IMR-90 (cell line): ENCODE results near the gene NCKAP5. TPM values are rescaled to one million over a fixed set of nuclear protein-coding genes. Genes with fewer than 3 reads are reported as not detected.

Source experiments
- ATAC-seq: fragments of 200-7000 bp; cut with Tn5 transposase; 2 replicates; pipeline ENCODE4 v1.9.1; 2020; ENCODE audit warnings: low read depth, mild to moderate bottlenecking, moderate library complexity
- BruUV-seq: library from RNA; stranded (reverse); fragments of 400-500 nt; replicated peaks from 2 replicates; lab custom pipeline; 2021; lab: Mats Ljungman, UMichigan
- CTCF ChIA-PET: fragments of 300-600 bp; formaldehyde crosslinking; extraction: SDS; loops from one replicate; lab custom pipeline; 2021; ENCODE audit warnings: antibody characterized with exemption; lab: Yijun Ruan, JAX
- POLR2A ChIA-PET: fragments of 300-600 bp; sonication (Branson Sonifier 250); formaldehyde crosslinking; loops from one replicate; lab custom pipeline; 2022; ENCODE audit warnings: antibody characterized with exemption; ENCODE audit not compliant: unreplicated experiment; lab: Charles Lee
- DNase-seq: peaks from one replicate; pipeline ENCODE4 v3.0.0; 2013
- H2AFZ ChIP-seq: replicated peaks from 2 replicates; pipeline ENCODE3; 2013; ENCODE audit warnings: low read length, mild to moderate bottlenecking; ENCODE audit not compliant: poor library complexity
- H2AK5ac ChIP-seq: 2 replicates; pipeline ENCODE4 v1.6.1; 2013; ENCODE audit warnings: low read depth, low read length, inconsistent platforms
- H2AK9ac ChIP-seq: replicated peaks from 2 replicates; pipeline ENCODE3; 2013; ENCODE audit warnings: mild to moderate bottlenecking, low read depth, low read length, moderate library complexity; ENCODE audit not compliant: poor library complexity
- H2BK120ac ChIP-seq: 2 replicates; pipeline ENCODE4 v1.6.1; 2013; ENCODE audit warnings: low read depth, low read length, inconsistent platforms
- H2BK15ac ChIP-seq: 3 replicates; pipeline ENCODE4 v1.6.1; 2013; ENCODE audit warnings: low read depth, low read length, inconsistent platforms
- H2BK20ac ChIP-seq: 2 replicates; pipeline ENCODE4 v1.6.1; 2013; ENCODE audit warnings: low read depth, mild to moderate bottlenecking, inconsistent platforms, low read length, moderate library complexity
- H2BK5ac ChIP-seq: 2 replicates; pipeline ENCODE4 v1.6.1; 2013; ENCODE audit warnings: mild to moderate bottlenecking, low read depth, low read length, inconsistent platforms; ENCODE audit not compliant: poor library complexity, severe bottlenecking
- H3K14ac ChIP-seq: replicated peaks from 2 replicates; pipeline ENCODE4 v1.6.1; 2013; ENCODE audit warnings: low read depth, low read length, inconsistent platforms
- H3K18ac ChIP-seq: 2 replicates; pipeline ENCODE4 v1.6.1; 2013; ENCODE audit warnings: low read depth, low read length, control low read depth
- H3K23ac ChIP-seq: 2 replicates; pipeline ENCODE4 v1.6.1; 2013; ENCODE audit warnings: low read depth, low read length, inconsistent platforms
- H3K27ac ChIP-seq: 2 replicates; pipeline ENCODE4 v1.5.1; 2013; ENCODE audit warnings: mild to moderate bottlenecking, control low read depth, low read length; ENCODE audit not compliant: insufficient read depth
- H3K27me3 ChIP-seq: 2 replicates; pipeline ENCODE4 v1.6.1; 2013; ENCODE audit warnings: low read length; ENCODE audit not compliant: control insufficient read depth, insufficient read depth
- H3K36me3 ChIP-seq: 2 replicates; pipeline ENCODE4 v1.6.1; 2013; ENCODE audit warnings: low read length, mixed read lengths; ENCODE audit not compliant: control insufficient read depth, insufficient read depth
- H3K4ac ChIP-seq: 2 replicates; pipeline ENCODE4 v1.6.1; 2013; ENCODE audit warnings: low read depth, low read length, inconsistent platforms
- H3K4me1 ChIP-seq: 2 replicates; pipeline ENCODE4 v1.6.1; 2013; ENCODE audit warnings: low read length, mixed read lengths; ENCODE audit not compliant: control insufficient read depth, insufficient read depth
- H3K4me2 ChIP-seq: 2 replicates; pipeline ENCODE4 v1.6.1; 2013; ENCODE audit warnings: low read depth, mild to moderate bottlenecking, control low read depth, low read length, moderate library complexity
- H3K4me3 ChIP-seq: 2 replicates; pipeline ENCODE4 v1.5.1; 2013; ENCODE audit warnings: low read depth, mild to moderate bottlenecking, control low read depth, low read length, moderate library complexity; ENCODE audit not compliant: insufficient read depth
- H3K56ac ChIP-seq: 2 replicates; pipeline ENCODE4 v1.6.1; 2013; ENCODE audit warnings: low read length, inconsistent platforms; ENCODE audit not compliant: insufficient read depth; ENCODE audit errors: extremely low read depth
- H3K79me1 ChIP-seq, 2 experiments: 2 replicates each; pipeline ENCODE4 v1.6.1; 2013; ENCODE audit warnings: low read length in 2 of 2, inconsistent platforms in 1 of 2, low read depth in 1 of 2
- H3K9ac ChIP-seq: 2 replicates; pipeline ENCODE4 v1.6.1; 2013; ENCODE audit warnings: low read depth, low read length, control low read depth
- H3K9me1 ChIP-seq: 2 replicates; pipeline ENCODE4 v1.6.1; 2013; ENCODE audit warnings: low read length, inconsistent platforms; ENCODE audit not compliant: insufficient read depth
- H3K9me3 ChIP-seq: 2 replicates; pipeline ENCODE4 v1.6.1; 2013; ENCODE audit warnings: low read length; ENCODE audit not compliant: control insufficient read depth, insufficient read depth
- H4K20me1 ChIP-seq: 2 replicates; pipeline ENCODE4 v1.6.1; 2013; ENCODE audit warnings: low read length, inconsistent platforms; ENCODE audit not compliant: insufficient read depth
- H4K5ac ChIP-seq: 2 replicates; pipeline ENCODE4 v1.6.1; 2013; ENCODE audit warnings: mild to moderate bottlenecking, low read depth, low read length, control low read depth
- H4K8ac ChIP-seq, 2 experiments: 2 replicates each; pipeline ENCODE4 v1.6.1; 2013; ENCODE audit warnings: low read depth in 2 of 2, low read length in 2 of 2, control low read depth in 1 of 2, inconsistent platforms in 1 of 2
- H4K91ac ChIP-seq: 2 replicates; pipeline ENCODE4 v1.6.1; 2013; ENCODE audit warnings: low read depth, low read length, inconsistent platforms; ENCODE audit not compliant: insufficient read depth
- CEBPB ChIP-seq: IDR thresholded peaks from 2 replicates; pipeline ENCODE4 v1.6.1; 2012; ENCODE audit warnings: low read depth, low read length, improper control_type of control experiment
- CHD1 ChIP-seq: IDR thresholded peaks from 2 replicates; pipeline ENCODE4 v1.6.1; 2012; ENCODE audit warnings: low read depth, low read length, improper control_type of control experiment
- RAD21 ChIP-seq: IDR thresholded peaks from 2 replicates; pipeline ENCODE4 v1.6.1; 2012; ENCODE audit warnings: low read length, improper control_type of control experiment
- RCOR1 ChIP-seq: IDR thresholded peaks from 2 replicates; pipeline ENCODE4 v1.6.1; 2012; ENCODE audit warnings: mild to moderate bottlenecking, low read length, improper control_type of control experiment; ENCODE audit not compliant: insufficient replicate concordance
- SMC3 ChIP-seq: fragments of 150-350 bp; IDR thresholded peaks from 2 replicates; pipeline ENCODE4 v1.6.1; 2016; ENCODE audit warnings: low read depth, mild to moderate bottlenecking, antibody characterized with exemption, low read length, moderate library complexity
- WGBS, 2 experiments: methylation state at CpG; one replicate each; pipeline versions ENCODE4 v1.1.5 to v1.1.7; 2013; ENCODE audit warnings: missing lambda C conversion rate in 2 of 2; ENCODE audit not compliant: insufficient read length in 1 of 2; ENCODE audit errors: extremely low coverage in 2 of 2; 5-methylcytosine and 5-hydroxymethylcytosine counted together
- dilution Hi-C: fragments of 300-500 bp; cut with HindIII; formaldehyde crosslinking; loops from one replicate; pipeline ENCODE4 v1.14.3; 2018; ENCODE audit warnings: low sequenced_read_pairs; ENCODE audit not compliant: unreplicated experiment
- in situ Hi-C: fragments of 300-500 bp; cut with MboI; formaldehyde crosslinking; loops from 3 replicates; pipeline ENCODE4 v1.14.3; 2019; ENCODE audit warnings: low sequenced_read_pairs, inconsistent platforms, mixed read lengths
- intact Hi-C: fragments of 100-400 bp; cut with micrococcal nuclease; formaldehyde crosslinking; loops from 2 replicates; pipeline ENCODE4 v1.10.0; 2022
- polyA plus RNA-seq, 3 experiments: library from polyadenylated mRNA; depleted of rRNA; stranded (reverse); fragments of >200 nt; gene quantifications; 2 replicates each; pipeline ENCODE4 v1.2.3, GENCODE V29; 2012; ENCODE audit warnings: low replicate concordance in 1 of 3
- total RNA-seq: library from RNA; depleted of rRNA; stranded (reverse); fragments of >200 nt; gene quantifications from 2 replicates; pipeline ENCODE4 v1.2.3, GENCODE V29; 2012

NCKAP5 gene
- total and polyA plus RNA-seq, 2 of the 4 experiments (the other 2 are of a cell fraction), result 2.7 to 3.9 TPM

GRCh38 chr2:133169274-133169912 lies 398.9 kb downstream of the NCKAP5 start:
- Histone ChIP-seq H3K79me1 (peaks cover 32 to 79% of the 10 kb centered on the region in 2 experiments), H2BK20ac (no peak overlapping the region), H3K4me1 (peaks cover 17% of the 10 kb centered on the region), H3K9me3 (no peaks in the 10 kb centered on the region), H3K56ac (no peak overlapping the region), H3K18ac (no peak overlapping the region), H3K36me3 (no peaks in the 10 kb centered on the region), H2AFZ (no peak overlapping the region), H4K8ac (peak overlapping the region in 1 of 2 experiments; percentile 1; a peak in 1 of 4 replicates), H3K14ac (peak overlapping the region; percentile 54; the same call in 1 of the 2 replicates), H2BK15ac (no peak overlapping the region), H4K91ac (no peak overlapping the region), H2BK120ac (peak overlapping the region; percentile 37; the same call in 1 of the 2 replicates), H2AK5ac (0 out of 2 replicates have a peak overlapping the region, but pooled peaks have one; percentile 15), H3K27me3 (no peaks in the 10 kb centered on the region), H4K5ac (no peak overlapping the region), H3K4me2 (no peak overlapping the region), H3K4me3 (no peak overlapping the region), H3K4ac (no peak overlapping the region; the same call in 1 of the 2 replicates), H3K9me1 (peaks cover 19% of the 10 kb centered on the region), H3K27ac (no peak overlapping the region), H2AK9ac (no peak overlapping the region), H4K20me1 (peaks cover 9% of the 10 kb centered on the region; the same call in 1 of the 2 replicates), H2BK5ac (no peak overlapping the region), H3K23ac (peak overlapping the region; percentile 71), H3K9ac (no peak overlapping the region)
- ChIA-PET CTCF (interaction anchor here (1.1 kb wide), 1 partner anchor 518 kb away, joined by 3 read pairs; no protein-coding TSS in a partner anchor), POLR2A (no interaction called here)
- no peak for TF ChIP-seq SMC3
- TF ChIP-seq RAD21, result no peak
- TF ChIP-seq CEBPB, result no peak
- no peak for TF ChIP-seq CHD1
- no peak for TF ChIP-seq RCOR1
- BruUV-seq, result no TSS peak
- WGBS, 2 experiments, result 89% methylated on average over 3 of the region's 10 CpGs; no CpG with 5 or more reads in 1 of the 2 experiments
- in situ Hi-C loops (loop anchor here (5.0 kb wide), 1 partner anchor 517 kb away; no protein-coding TSS in a partner anchor), dilution Hi-C loops (no loop called here), intact Hi-C loops (loop anchor here (10.0 kb wide), 1 partner anchor 905 kb away; no protein-coding TSS in a partner anchor)
- ATAC-seq, result no peak
- no peak for DNase-seq
